Upper lobe of left lung (tissue), 6 donors: ENCODE data around the gene U2AF2. TPM values are rescaled to one million over a fixed set of nuclear protein-coding genes. Genes with fewer than 3 reads are reported as not detected.

Experiments
- ATAC-seq, 2 donors: fragments of 200-7000 bp; cut with Tn5 transposase; one replicate each; pipeline ENCODE4 v1.9.1; 2022; ENCODE audit warnings: mild to moderate bottlenecking in 2 of 2, moderate library complexity in 2 of 2; ENCODE audit not compliant: low FRiP score in 2 of 2
- DNase-seq, 2 donors: peaks; one replicate each; pipeline ENCODE4 v3.0.0-alpha.2; 2019 to 2020
- H3K27ac ChIP-seq, 4 donors: fragments of 200-600 bp; sonication (generic); one replicate each; pipeline ENCODE4 v1.5.1; 2016 to 2019
- H3K27me3 ChIP-seq, 4 donors: fragments of 200-600 bp; sonication (generic); one replicate each; pipeline ENCODE4 v1.5.1; 2017 to 2019
- H3K36me3 ChIP-seq, 4 donors: fragments of 200-600 bp; sonication (generic); one replicate each; pipeline ENCODE4 v1.5.1; 2016 to 2019
- H3K4me1 ChIP-seq, 4 donors: fragments of 200-600 bp; sonication (generic); one replicate each; pipeline ENCODE4 v1.5.1; 2018 to 2019
- H3K4me3 ChIP-seq, 4 donors: fragments of 200-600 bp; sonication (generic); one replicate each; pipeline ENCODE4 v1.5.1; 2017 to 2019; ENCODE audit warnings: mild to moderate bottlenecking in 2 of 4, moderate library complexity in 1 of 4
- H3K9me3 ChIP-seq, 4 donors: fragments of 200-600 bp; sonication (generic); one replicate each; pipeline ENCODE4 v1.5.1; 2018 to 2019
- CTCF ChIP-seq, 6 experiments: fragments of 450-650 bp in 4 of 6; fragments of 200-600 bp in 2 of 6; sonication (generic) in 2 of 6; IDR thresholded peaks; one replicate each; pipeline ENCODE4 v1.5.1; 2016 to 2019; ENCODE audit warnings: antibody characterized with exemption in 6 of 6
- EP300 ChIP-seq, 4 donors: sonication (generic); formaldehyde crosslinking; IDR thresholded peaks; one replicate each; pipeline ENCODE4 v1.5.1; 2017; ENCODE audit warnings: antibody characterized with exemption in 4 of 4, control low read depth in 2 of 4
- POLR2A ChIP-seq, 4 donors: fragments of 450-650 bp; IDR thresholded peaks; one replicate each; pipeline ENCODE4 v1.5.1; 2016 to 2017; ENCODE audit warnings: antibody characterized with exemption in 4 of 4, mild to moderate bottlenecking in 2 of 4
- POLR2AphosphoS5 ChIP-seq, 2 donors: sonication (generic); formaldehyde crosslinking; IDR thresholded peaks; one replicate each; pipeline ENCODE4 v1.5.1; 2017; ENCODE audit warnings: antibody characterized with exemption in 2 of 2
- WGBS, 2 donors: methylation state at CpG; one replicate each; pipeline ENCODE4 v1.1.5; 2017 to 2018; 5-methylcytosine and 5-hydroxymethylcytosine counted together
- total RNA-seq, 6 donors: library from RNA; depleted of rRNA in 4 of 6; stranded (reverse); fragments of >200 nt in 4 of 6; gene quantifications; one replicate each; pipeline versions ENCODE4 v1.1.0 to v1.2.1, GENCODE V29; 2016 to 2021
- donor health status: DM: no; HTN: no; CAD: no; lungs with moderate emphysema.
- donor health status: DM: no; HTN: yes; CAD: no; lungs with severe emphysema.

The U2AF2 gene
- total RNA-seq, 6 donors from 2014 or later, result 57.7 to 294 (median 157) TPM

GRCh38 chr19:55606817-55607216 is 48.0 kb upstream of the U2AF2 start:
- H3K36me3 ChIP-seq, result peaks cover 0 to 28% (median 8%) of the 10 kb centered on the region in 4 donors
- DNase-seq (no peak), ATAC-seq (no peak)
- TF ChIP-seq POLR2AphosphoS5 (IDR thresholded peaks at IDR 0.05), result no peak
- WGBS, 2 donors, result 64 to 66% methylated on average over 9 of the region's 9 CpGs
- peak overlapping the region in 1 of 4 donors; percentile 85 for H3K4me3 ChIP-seq
- no peaks in the 10 kb centered on the region for H3K27me3 ChIP-seq
- H3K27ac ChIP-seq, result peak overlapping the region; percentile 93 to 97 (median 96)
- H3K4me1 ChIP-seq, result peaks cover 28 to 51% (median 35%) of the 10 kb centered on the region in 4 donors
- H3K9me3 ChIP-seq, result no peaks in the 10 kb centered on the region

DNA sequence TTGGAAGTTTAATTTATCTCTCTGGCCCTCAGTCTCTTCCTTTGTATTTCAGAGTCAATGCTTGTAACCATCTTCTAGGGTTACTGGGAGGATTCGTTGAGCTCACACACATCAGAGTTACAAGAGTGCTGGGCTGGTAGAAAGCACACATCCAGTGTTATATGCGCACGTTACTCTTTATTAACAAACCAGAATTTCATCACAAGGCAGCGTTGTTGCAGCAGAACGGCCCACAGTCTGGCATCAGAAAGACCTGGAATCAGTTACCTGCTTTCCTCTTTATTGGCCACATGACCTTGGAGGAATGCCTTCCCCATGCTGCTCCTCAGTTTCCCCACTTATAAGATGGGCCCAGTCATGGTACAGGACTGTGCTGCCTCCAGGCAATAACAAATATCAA is 45.5 kb upstream of the U2AF2 start:
- Histone ChIP-seq H3K36me3 (peaks cover 0 to 28% (median 10%) of the 10 kb centered on the region in 4 donors), H3K27ac (no peak overlapping the region), H3K27me3 (no peaks in the 10 kb centered on the region), H3K4me1 (peaks cover 27 to 39% (median 33%) of the 10 kb centered on the region in 4 donors), H3K9me3 (no peaks in the 10 kb centered on the region), H3K4me3 (no peak overlapping the region)
- ATAC-seq (no peak), DNase-seq (no peak)
- TF ChIP-seq CTCF (IDR thresholded peaks at IDR 0.05) (no peak), POLR2AphosphoS5 (IDR thresholded peaks at IDR 0.05) (no peak), EP300 (IDR thresholded peaks at IDR 0.05) (no peak), POLR2A (IDR thresholded peaks at IDR 0.05) (no peak)
- WGBS, 2 donors, result 72 to 80% methylated on average over 5 of the region's 5 CpGs

DNA sequence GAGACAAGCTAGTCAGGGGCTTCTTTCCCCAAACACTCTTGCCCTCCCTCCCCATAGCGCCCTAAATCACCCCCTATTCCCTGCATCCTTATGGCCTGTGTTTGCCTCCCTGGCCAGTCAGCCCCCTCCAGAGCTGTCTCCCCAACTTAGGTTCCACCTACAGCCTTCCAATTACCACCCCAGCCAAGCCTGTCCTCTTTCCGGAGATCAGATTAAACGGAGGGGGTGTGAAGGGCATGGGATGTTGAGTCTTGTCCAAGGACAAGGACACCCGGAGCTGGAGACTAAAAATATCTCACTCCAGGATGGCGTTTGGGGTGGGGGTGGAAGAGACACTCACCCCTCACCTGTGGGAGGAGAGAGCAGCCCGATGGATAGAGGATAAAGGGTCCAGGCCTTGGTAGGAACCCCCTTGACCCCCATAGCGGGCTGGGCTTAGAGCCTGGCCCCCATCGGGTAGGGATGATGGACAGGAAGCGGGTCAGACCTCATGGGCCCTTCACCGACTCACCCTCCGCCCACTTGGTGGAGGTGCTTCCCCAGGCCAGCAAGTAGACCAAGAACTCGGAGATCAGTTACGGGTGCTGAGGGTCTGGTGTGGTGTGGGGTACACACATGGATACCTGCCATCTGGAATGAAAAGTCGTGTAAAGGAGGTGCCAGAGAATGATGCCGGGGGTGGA is 43.4 kb upstream of the U2AF2 start:
- Histone ChIP-seq H3K9me3 (no peaks in the 10 kb centered on the region), H3K4me1 (peaks cover 17 to 26% (median 22%) of the 10 kb centered on the region in 4 donors), H3K27ac (no peak overlapping the region), H3K4me3 (no peak overlapping the region), H3K36me3 (peaks cover 13 to 46% (median 29%) of the 10 kb centered on the region in 4 donors), H3K27me3 (no peaks in the 10 kb centered on the region)
- no peak for DNase-seq
- no peak for TF ChIP-seq POLR2A (IDR thresholded peaks at IDR 0.05)
- no peak for TF ChIP-seq CTCF (IDR thresholded peaks at IDR 0.05)
- no peak for TF ChIP-seq EP300 (IDR thresholded peaks at IDR 0.05)
- TF ChIP-seq POLR2AphosphoS5 (IDR thresholded peaks at IDR 0.05), result no peak
- WGBS, 2 donors, result 57 to 81% methylated on average over 13 to 15 of the region's 15 CpGs
- ATAC-seq, result peak in 1 of 2 donors; percentile 7

DNA sequence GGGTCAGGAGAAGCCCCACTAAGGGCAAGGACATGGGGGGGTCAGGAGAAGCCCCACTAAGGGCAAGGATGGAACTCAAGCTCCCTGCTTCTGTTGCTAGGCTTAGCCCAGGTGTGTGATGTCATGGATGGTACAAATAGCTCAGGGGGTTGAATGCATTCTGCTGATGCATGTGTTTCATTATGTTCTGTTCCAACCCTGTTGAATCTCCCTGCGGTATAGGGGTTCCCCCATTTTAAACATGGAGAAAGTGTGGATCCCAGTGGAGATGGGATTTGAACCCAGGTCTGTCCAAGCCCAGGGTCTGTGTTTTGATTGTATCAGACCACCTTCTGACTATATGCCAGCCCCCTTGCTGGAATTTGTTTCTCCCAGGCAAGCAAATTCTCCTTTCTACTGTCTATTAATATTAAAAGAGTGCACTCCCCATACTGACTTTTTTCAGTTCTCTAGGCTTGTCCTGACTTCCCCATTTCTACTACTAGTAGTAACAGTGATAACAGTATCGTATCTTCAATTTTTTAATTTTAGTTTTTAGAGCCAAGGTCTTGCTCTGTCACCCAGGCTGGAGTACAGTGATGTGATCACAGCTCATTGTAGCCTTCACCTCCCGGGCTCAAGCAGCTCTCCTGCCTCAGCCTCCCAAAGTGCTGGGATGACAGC is 42.7 kb upstream of the U2AF2 start:
- Histone ChIP-seq H3K4me1 (peaks cover 11 to 20% (median 16%) of the 10 kb centered on the region in 4 donors), H3K27ac (no peak overlapping the region), H3K4me3 (no peak overlapping the region), H3K9me3 (no peaks in the 10 kb centered on the region), H3K27me3 (no peaks in the 10 kb centered on the region), H3K36me3 (peaks cover 14 to 52% (median 35%) of the 10 kb centered on the region in 4 donors)
- TF ChIP-seq POLR2A (IDR thresholded peaks at IDR 0.05), result no peak
- no peak for TF ChIP-seq CTCF (IDR thresholded peaks at IDR 0.05)
- TF ChIP-seq POLR2AphosphoS5 (IDR thresholded peaks at IDR 0.05), result no peak
- no peak for TF ChIP-seq EP300 (IDR thresholded peaks at IDR 0.05)
- ATAC-seq (no peak), DNase-seq (no peak)
- 78 to 95% methylated on average over 3 of the region's 3 CpGs for WGBS, 2 donors

GRCh38 chr19:55613396-55613795 is 41.4 kb upstream of the U2AF2 start:
- no peak for ATAC-seq
- Histone ChIP-seq H3K9me3 (no peaks in the 10 kb centered on the region), H3K4me1 (peaks cover 11 to 20% (median 14%) of the 10 kb centered on the region in 4 donors), H3K36me3 (peaks cover 14 to 59% (median 39%) of the 10 kb centered on the region in 4 donors), H3K27ac (no peak overlapping the region), H3K4me3 (no peak overlapping the region), H3K27me3 (no peaks in the 10 kb centered on the region)
- peak in 1 of 2 donors; percentile 74 for DNase-seq
- 96% methylated on average over 26 to 27 of the region's 27 CpGs for WGBS, 2 donors
- TF ChIP-seq EP300 (IDR thresholded peaks at IDR 0.05) (no peak), POLR2AphosphoS5 (IDR thresholded peaks at IDR 0.05) (no peak), CTCF (IDR thresholded peaks at IDR 0.05) (no peak), POLR2A (IDR thresholded peaks at IDR 0.05) (no peak)
